Sigmoid colon (tissue), 7 donors: ENCODE measurements around the gene ABHD15. TPM values are rescaled to one million over a fixed set of nuclear protein-coding genes. Genes with fewer than 3 reads are reported as not detected.

Experiments
- DNase-seq: peaks from one replicate; pipeline ENCODE4 v3.0.0-alpha.2; 2019
- H3K27ac ChIP-seq, 4 donors: fragments of 200-600 bp; sonication (generic); one replicate each; pipeline ENCODE4 v1.5.1; 2016 to 2019; ENCODE audit warnings: mild to moderate bottlenecking in 1 of 4
- H3K27me3 ChIP-seq, 3 donors: fragments of 200-600 bp; sonication (generic); one replicate each; pipeline ENCODE4 v1.5.1; 2019; ENCODE audit warnings: mild to moderate bottlenecking in 1 of 3
- H3K36me3 ChIP-seq, 4 donors: fragments of 200-600 bp; sonication (generic); one replicate each; pipeline ENCODE4 v1.5.1; 2016 to 2019
- H3K4me1 ChIP-seq, 4 donors: fragments of 200-600 bp; sonication (generic); one replicate each; pipeline ENCODE4 v1.5.1; 2017 to 2019
- H3K4me3 ChIP-seq, 4 donors: fragments of 200-600 bp; sonication (generic); one replicate each; pipeline ENCODE4 v1.5.1; 2017 to 2019; ENCODE audit warnings: mild to moderate bottlenecking in 2 of 4, moderate library complexity in 1 of 4
- H3K9me3 ChIP-seq, 4 donors: fragments of 200-600 bp in 3 of 4; sonication (generic) in 3 of 4; one replicate each; pipeline versions ENCODE4 v1.5.1 to v1.6.1; 2013 to 2019
- CTCF ChIP-seq, 4 experiments: fragments of 450-650 bp in 3 of 4; fragments of 200-600 bp in 1 of 4; IDR thresholded peaks; one replicate each; pipeline ENCODE4 v1.5.1; 2016 to 2019; ENCODE audit warnings: antibody characterized with exemption in 4 of 4, mild to moderate bottlenecking in 3 of 4, moderate library complexity in 2 of 4
- EP300 ChIP-seq, 4 donors: sonication (generic); formaldehyde crosslinking; IDR thresholded peaks; one replicate each; pipeline ENCODE4 v1.6.1; 2017; ENCODE audit warnings: antibody characterized with exemption in 4 of 4
- POLR2A ChIP-seq, 2 donors: fragments of 450-650 bp; IDR thresholded peaks; one replicate each; pipeline ENCODE4 v1.6.1; 2016; ENCODE audit warnings: antibody characterized with exemption in 2 of 2, mild to moderate bottlenecking in 2 of 2, moderate library complexity in 2 of 2
- POLR2AphosphoS5 ChIP-seq, 4 donors: sonication (generic); formaldehyde crosslinking; IDR thresholded peaks; one replicate each; pipeline ENCODE4 v1.6.1; 2017; ENCODE audit warnings: antibody characterized with exemption in 4 of 4
- WGBS, 2 donors: extraction: QIAGEN DNeasy Blood & Tissue Kit; methylation state at CpG; one replicate each; pipeline ENCODE4 v1.1.7; 2013; 5-methylcytosine and 5-hydroxymethylcytosine counted together
- intact Hi-C: fragments of 100-400 bp; cut with DNase I; formaldehyde crosslinking; loops from one replicate; pipeline ENCODE4 v1.15.1; 2023
- polyA plus RNA-seq, 3 donors: library from polyadenylated mRNA; stranded (reverse); fragments of 200-250 nt; gene quantifications; one replicate each; pipeline ENCODE4 v1.2.3, GENCODE V29; 2013
- total RNA-seq, 4 donors: library from RNA; depleted of rRNA; stranded (reverse); fragments of >200 nt; gene quantifications; one replicate each; pipeline ENCODE4 v1.1.0, GENCODE V29; 2016
- donor health status: healthy with polysubstance abuse.
- donor health status: Bipolar disorder and iron deficiency.
- donor health status: healthy.

Gene ABHD15
- total and polyA plus RNA-seq, 7 donors, result 4.1 to 10.8 (median 5.4) TPM

GRCh38 chr17:29563816-29564215, 3.0 kb downstream of the ABHD15 start:
- Histone ChIP-seq H3K4me3 (no peak overlapping the region), H3K27me3 (no peaks in the 10 kb centered on the region), H3K27ac (no peak overlapping the region), H3K9me3 (no peaks in the 10 kb centered on the region), H3K36me3 (peaks cover 0 to 11% (median 0%) of the 10 kb centered on the region in 4 donors), H3K4me1 (peaks cover 0 to 36% (median 20%) of the 10 kb centered on the region in 4 donors)
- no peak for DNase-seq
- TF ChIP-seq EP300 (IDR thresholded peaks at IDR 0.05), result no peak
- no peak for TF ChIP-seq POLR2A (IDR thresholded peaks at IDR 0.05)
- TF ChIP-seq POLR2AphosphoS5 (IDR thresholded peaks at IDR 0.05), result no peak
- no peak for TF ChIP-seq CTCF (IDR thresholded peaks at IDR 0.05)
- WGBS, 2 donors, result 87 to 95% methylated on average over 3 of the region's 3 CpGs
- intact Hi-C loops, result no loop called here

GRCh38 chr17:29562615-29563014, 4.2 kb downstream of the ABHD15 start:
- Histone ChIP-seq H3K27me3 (no peaks in the 10 kb centered on the region), H3K4me1 (peaks cover 0 to 28% (median 19%) of the 10 kb centered on the region in 4 donors), H3K36me3 (peaks cover 0 to 11% (median 0%) of the 10 kb centered on the region in 4 donors), H3K4me3 (no peak overlapping the region), H3K9me3 (no peaks in the 10 kb centered on the region), H3K27ac (no peak overlapping the region)
- WGBS, 2 donors, result 87 to 93% methylated on average over 18 of the region's 18 CpGs
- no peak for TF ChIP-seq POLR2A (IDR thresholded peaks at IDR 0.05)
- no peak for TF ChIP-seq POLR2AphosphoS5 (IDR thresholded peaks at IDR 0.05)
- TF ChIP-seq EP300 (IDR thresholded peaks at IDR 0.05), result no peak
- TF ChIP-seq CTCF (IDR thresholded peaks at IDR 0.05), result no peak
- intact Hi-C loops, result no loop called here
- peak; percentile 56 for DNase-seq

- TF ChIP-seq EP300 (IDR thresholded peaks at IDR 0.05) (no peak), CTCF (IDR thresholded peaks at IDR 0.05) (no peak), POLR2AphosphoS5 (IDR thresholded peaks at IDR 0.05) (no peak), POLR2A (IDR thresholded peaks at IDR 0.05) (no peak)
- intact Hi-C loops, result no loop called here
- Histone ChIP-seq H3K36me3 (peaks cover 0 to 11% (median 0%) of the 10 kb centered on the region in 4 donors), H3K27ac (no peak overlapping the region), H3K27me3 (no peaks in the 10 kb centered on the region), H3K4me3 (no peak overlapping the region), H3K4me1 (peaks cover 0 to 22% (median 18%) of the 10 kb centered on the region in 4 donors), H3K9me3 (no peaks in the 10 kb centered on the region)
- DNase-seq, result peak; percentile 75
- WGBS, 2 donors, result 69 to 85% methylated on average over 17 of the region's 17 CpGs
Measured at GRCh38 chr17:29561554-29562517, 5.0 kb downstream of the ABHD15 start.

- Histone ChIP-seq H3K9me3 (no peaks in the 10 kb centered on the region), H3K4me1 (peaks cover 0 to 8% (median 4%) of the 10 kb centered on the region in 4 donors), H3K27me3 (no peaks in the 10 kb centered on the region), H3K27ac (peak overlapping the region in 2 of 4 donors; percentile 3 to 18), H3K36me3 (peaks cover 0 to 11% (median 0%) of the 10 kb centered on the region in 4 donors), H3K4me3 (no peak overlapping the region)
- 64 to 87% methylated on average over 6 of the region's 6 CpGs for whole genome bisulfite sequencing, 2 donors
- DNase-seq, result no peak
- intact Hi-C loops, result no loop called here
- TF ChIP-seq EP300 (IDR thresholded peaks at IDR 0.05) (no peak), POLR2A (IDR thresholded peaks at IDR 0.05) (no peak), CTCF (IDR thresholded peaks at IDR 0.05) (no peak), POLR2AphosphoS5 (IDR thresholded peaks at IDR 0.05) (no peak)
Measured at GRCh38 chr17:29560316-29560715, 6.5 kb downstream of the ABHD15 start.
